ENCODE results near the gene CTPS1.

DNA sequence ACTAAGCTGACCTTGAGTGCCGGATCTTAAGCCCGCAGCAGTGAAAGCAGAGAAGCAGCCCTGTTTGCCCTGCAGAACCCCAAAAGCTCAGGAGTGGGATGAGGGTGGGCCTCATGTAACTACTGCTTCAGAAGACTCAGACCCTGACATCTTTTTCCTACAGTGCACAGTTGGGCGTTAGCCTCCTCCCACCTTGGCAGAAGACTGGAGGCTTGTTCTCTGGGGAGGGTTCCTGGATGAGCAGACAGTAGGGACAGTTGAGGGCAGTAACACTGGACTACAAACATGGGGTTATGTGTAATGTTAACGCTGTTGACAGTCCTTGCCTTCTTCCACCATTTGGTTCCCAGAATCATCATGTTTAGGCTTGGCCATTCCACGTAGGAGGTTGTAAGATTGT, 9.6 kb downstream of the CTPS1 start:
- TF ChIP-seq CTCF (IDR thresholded peaks at IDR 0.05; ENCODE audit: poor library complexity) (no peak), EZH2 (IDR thresholded peaks at IDR 0.05; ENCODE audit: borderline replicate concordance) (no peak), EZH2phosphoT487 (IDR thresholded peaks at IDR 0.05; ENCODE audit: low read depth, severe bottlenecking, unreplicated experiment) (no peak)

Data from hepatocyte (in vitro differentiated cells).